ENCODE data around the gene ACOT6.
"Not testable (repeated sequence)": the region's sequence is repeated elsewhere in the genome, so short reads cannot be mapped to it uniquely, and the experiment has no call there.

Gene ACOT6, protein sequence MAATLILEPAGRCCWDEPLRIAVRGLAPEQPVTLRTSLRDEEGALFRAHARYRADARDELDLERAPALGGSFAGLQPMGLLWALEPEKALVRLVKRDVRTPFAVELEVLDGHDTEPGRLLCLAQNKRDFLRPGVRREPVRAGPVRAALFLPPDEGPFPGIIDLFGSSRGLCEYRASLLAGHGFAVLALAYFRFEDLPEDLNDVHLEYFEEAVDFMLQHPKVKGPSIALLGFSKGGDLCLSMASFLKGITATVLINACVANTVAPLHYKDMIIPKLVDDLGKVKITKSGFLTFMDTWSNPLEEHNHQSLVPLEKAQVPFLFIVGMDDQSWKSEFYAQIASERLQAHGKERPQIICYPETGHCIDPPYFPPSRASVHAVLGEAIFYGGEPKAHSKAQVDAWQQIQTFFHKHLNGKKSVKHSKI

DNA sequence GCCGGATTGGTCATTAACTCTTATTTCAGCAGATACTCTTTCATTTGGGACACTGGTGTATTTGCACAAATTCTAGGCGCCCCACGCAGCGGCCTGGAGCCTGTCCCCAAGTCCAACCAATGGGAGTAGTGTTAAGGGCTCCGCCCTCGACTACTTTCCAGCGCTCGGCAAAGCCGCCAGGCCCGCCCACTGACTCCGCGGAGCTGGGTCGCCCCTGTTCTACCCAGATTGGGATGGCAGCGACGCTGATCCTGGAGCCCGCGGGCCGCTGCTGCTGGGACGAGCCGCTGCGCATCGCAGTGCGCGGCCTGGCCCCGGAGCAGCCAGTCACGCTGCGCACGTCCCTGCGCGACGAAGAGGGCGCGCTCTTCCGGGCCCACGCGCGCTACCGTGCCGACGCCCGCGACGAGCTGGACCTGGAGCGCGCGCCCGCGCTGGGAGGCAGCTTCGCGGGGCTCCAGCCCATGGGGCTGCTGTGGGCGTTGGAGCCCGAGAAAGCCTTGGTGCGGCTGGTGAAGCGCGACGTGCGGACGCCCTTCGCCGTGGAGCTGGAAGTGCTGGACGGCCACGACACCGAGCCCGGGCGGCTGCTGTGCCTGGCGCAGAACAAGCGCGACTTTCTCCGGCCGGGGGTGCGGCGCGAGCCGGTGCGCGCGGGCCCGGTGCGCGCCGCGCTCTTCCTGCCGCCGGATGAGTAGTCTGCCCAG is at the start of gene ACOT6:
Gene ACOT6 (plus strand): TSS at position 179 of the 707 bp plus-strand sequence. CDS start 55 bp downstream, at position 234.
- DNase-seq, result peak; percentile 13 to 32

DNA sequence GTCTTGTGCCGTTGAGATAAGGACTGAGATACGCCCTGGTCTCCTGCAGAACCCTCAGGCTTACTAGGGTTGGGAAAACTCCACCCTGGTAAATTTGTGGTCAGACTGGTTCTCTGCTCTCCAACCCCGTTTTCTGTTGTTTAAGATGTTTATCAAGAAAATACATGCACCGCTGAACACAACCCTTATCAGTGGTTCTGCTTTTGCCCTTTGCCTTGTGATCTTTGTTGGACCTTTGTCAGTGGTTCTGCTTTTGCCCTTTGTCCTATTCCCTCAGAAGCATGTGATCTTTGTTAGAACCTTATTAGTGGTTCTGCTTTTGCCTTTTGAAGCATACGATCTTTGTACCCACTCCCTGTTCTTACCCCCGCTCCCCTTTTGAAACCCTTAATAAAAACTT is 49.6 kb upstream of the ACOT6 start:
- not testable (repeated sequence) for DNase-seq

DNA sequence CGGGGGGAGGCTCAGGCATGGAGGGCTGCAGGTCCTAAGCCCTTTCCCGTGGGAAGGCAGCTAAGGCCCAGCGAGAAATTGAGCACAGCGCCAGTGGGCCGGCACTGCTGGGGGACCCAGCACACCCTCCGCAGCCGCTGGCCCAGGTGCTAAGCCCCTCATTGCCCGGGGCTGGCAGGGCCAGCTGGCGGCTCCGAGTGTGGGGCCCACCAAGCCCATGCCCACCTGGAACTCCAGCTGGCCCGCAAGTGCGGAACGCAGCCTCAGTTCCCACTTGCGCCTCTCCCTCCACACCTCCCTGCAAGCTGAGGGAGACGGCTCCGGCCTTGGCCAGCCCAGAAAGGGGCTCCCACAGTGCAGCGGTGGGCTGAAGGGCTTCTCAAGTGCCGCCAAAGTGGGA is 45.9 kb upstream of the ACOT6 start:
- not testable (repeated sequence) for DNase-seq

DNA sequence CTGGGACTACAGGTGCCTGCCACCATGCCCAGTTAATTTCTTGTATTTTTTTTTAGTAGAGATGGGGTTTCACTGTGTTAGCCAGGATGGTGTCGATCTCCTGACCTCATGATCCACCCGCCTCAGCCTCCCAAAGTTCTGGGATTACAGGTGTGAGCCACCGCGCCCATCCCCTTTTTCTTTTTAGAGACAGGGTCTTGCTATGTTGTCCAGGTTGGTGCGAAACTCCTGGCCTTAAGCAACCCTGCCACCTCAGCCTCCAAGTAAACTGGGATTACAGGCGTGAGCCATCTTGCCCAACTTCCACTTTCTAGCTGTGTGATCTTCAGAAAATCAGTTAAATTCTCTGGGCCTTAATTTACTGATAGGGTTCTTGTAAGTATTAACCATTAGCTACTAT is 45.4 kb upstream of the ACOT6 start:
- not testable (repeated sequence) for DNase-seq

DNA sequence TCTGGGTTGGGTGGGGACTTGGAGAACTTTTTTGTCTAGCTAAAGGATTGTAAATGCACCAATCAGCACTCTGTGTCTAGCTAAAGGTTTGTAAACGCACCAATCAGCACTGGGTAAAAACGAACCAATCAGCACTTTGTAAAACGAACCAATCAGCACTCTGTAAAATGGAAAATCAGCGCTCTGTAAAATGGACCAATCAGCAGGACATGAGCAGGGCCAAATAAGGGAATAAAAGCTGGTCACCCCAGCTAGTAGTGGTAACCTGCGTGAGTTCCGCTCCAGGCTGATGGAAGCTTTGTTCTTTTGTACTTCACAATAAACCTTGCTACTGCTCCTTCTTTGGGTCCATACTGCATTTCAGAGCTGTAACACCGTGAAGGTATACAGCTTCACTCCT is 45.0 kb upstream of the ACOT6 start:
- DNase-seq, result no peak

DNA sequence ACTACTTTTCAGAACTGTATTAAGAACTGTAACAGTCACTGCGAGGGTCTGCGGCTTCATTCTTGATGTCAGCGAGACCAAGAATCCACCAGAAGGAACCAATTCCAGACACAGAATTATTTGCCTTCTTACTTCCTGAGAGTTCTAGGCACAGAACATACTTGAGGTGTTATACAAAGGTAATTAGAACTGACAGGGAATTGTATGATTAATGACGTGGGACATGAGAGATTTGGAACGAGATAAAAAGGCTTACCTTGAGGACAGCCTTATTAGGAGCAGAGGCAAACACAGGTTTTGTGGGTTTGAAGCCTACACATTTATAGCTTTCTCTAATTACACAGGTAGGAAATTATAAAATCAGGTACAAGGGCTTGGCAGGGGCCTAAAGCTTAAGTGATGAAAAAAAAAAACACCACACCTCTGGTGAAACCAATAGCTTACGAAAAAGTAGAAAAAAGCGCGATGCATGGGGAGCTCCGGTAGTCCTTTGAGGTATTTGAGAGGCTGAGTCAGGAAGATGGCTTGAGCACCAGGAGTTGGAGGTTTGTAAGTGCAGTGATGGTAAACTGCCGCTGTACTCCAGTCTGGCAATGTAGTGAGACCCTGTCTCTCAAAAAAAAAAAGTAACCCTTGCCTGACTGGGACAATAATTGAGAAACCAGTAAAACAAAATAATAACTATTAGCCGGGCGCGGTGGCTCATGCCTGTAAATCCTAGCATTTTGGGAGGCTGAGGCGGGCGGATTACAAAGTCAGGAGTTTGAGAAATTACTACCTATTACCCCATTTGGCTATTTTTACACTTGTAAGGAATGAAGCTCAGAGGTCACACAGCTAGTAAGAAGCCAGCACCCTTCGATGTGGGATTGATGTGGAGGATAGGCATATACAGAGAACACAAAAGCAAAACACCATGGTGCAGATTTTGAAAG is 44.1 kb upstream of the ACOT6 start:
- no peak for DNase-seq

DNA sequence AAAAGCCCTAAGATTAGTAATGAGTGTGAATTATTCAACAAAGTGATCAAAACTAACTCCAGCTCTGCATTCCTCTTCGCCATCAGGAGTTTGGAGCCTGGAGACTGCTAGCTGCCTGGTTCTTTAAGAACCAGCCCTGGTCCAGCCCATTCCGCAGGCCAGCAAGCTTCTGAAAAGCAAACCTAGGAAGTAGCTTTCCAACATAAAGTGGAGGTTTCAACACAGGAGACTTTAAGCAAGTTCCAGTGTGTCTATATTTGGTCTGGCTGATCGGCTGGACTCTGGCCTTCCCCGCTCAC is 43.5 kb upstream of the ACOT6 start:
- not testable (repeated sequence) for DNase-seq

DNA sequence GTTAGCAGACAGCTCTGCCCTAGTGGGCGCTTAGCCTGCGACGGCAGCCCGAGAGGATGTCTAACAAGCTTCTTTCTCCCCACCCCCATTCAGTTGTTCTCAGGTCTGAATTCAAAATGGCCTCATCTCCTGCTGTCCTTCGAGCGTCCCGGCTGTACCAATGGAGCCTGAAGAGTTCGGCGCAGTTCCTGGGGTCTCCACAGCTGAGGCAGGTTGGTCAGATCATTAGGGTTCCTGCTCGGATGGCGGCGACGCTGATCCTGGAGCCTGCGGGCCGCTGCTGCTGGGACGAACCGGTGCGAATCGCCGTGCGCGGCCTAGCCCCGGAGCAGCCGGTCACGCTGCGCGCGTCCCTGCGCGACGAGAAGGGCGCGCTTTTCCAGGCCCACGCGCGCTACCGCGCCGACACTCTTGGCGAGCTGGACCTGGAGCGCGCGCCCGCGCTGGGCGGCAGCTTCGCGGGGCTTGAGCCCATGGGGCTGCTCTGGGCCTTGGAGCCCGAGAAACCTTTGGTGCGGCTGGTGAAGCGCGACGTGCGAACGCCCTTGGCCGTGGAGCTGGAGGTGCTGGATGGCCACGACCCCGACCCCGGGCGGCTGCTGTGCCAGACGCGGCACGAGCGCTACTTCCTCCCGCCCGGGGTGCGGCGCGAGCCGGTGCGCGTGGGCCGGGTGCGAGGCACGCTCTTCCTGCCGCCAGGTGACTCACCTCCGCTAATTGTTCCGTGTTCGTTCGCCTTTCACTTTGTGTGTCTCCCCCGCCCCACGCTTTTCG is 42.9 kb upstream of the ACOT6 start, which contains the start of gene ACOT2:
Gene ACOT2 (plus strand): TSS at position 29 of the 774 bp plus-strand sequence. CDS start 28 bp downstream, at position 57.
- DNase-seq, result peak; percentile 55 to 80

DNA sequence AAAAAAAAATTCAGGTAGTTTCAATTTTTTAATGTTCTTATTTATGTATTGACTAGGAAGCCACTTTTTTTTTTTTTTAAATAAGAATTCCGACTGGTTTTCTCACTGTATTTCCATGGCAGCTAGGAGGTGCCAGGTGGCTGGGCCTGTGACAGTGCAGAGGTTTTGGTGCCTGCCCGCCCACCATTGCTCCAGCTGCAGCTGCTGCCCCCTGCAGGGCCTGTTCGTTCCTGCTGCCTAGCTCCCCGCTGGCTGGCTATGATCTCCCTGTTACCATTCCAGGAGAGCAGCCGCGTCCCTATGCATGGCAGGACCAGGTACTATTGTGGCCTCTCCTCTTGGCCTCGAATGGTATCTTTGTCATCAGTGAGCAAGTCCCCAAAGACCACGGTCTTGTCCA is 41.4 kb upstream of the ACOT6 start:
- DNase-seq, result peak; percentile 14 to 24

DNA sequence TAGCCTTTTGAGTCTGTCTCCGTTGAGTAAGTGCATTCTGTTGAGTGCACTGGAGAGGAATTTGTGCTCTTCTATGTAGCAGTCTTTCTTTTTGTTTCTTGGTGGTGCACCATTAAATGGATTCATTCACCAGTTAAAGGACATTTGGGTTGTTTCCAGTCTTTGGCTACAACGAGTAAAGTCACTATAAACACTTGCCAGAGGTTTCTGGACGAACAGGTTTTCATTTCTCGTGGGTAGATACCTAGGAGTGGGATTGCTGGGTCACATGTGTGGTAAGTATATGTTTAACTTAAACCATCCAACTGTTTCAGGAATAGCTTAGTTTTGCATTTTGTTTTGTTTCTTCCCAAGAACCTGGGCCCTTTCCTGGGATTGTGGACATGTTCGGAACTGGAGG is 39.3 kb upstream of the ACOT6 start:
- DNase-seq, result not testable (repeated sequence)

DNA sequence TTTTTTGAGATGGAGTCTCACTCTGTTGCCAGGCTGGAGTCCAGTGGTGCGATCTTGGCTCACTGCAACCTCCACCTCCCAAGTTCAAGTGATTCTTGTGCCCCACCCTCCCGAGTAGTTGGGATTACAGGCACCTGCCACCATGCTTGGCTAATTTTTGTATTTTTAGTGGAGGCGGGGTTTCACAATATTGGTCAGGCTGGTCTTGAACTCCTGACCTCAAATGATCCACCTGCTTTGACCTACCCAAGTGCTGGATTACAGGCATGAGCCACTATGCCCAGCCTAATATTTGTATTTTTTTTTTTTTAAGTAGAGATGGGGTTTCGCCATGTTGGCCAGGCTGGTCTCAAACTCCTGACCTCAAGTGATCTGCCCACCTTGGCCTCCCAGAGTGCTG is 38.6 kb upstream of the ACOT6 start:
- not testable (repeated sequence) for DNase-seq

DNA sequence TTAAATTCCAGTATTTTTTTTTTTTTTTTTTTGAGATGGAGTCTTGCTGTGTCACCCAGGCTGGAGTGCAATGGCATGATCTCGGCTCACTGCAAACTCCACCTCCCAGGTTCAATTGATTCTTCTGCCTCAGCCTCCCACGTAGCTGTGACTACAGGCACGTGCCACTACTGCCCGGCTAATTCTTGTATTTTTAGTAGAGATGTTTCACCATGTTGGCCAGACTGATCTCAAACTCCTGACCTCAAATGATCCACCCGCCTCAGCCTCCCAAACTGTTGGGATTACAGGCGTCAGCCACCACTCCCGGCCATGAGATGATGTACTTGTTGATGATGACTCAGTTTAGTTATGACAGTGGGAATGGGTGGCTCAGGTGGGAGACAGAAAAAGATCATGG is 38.1 kb upstream of the ACOT6 start:
- not testable (repeated sequence) for DNase-seq

DNA sequence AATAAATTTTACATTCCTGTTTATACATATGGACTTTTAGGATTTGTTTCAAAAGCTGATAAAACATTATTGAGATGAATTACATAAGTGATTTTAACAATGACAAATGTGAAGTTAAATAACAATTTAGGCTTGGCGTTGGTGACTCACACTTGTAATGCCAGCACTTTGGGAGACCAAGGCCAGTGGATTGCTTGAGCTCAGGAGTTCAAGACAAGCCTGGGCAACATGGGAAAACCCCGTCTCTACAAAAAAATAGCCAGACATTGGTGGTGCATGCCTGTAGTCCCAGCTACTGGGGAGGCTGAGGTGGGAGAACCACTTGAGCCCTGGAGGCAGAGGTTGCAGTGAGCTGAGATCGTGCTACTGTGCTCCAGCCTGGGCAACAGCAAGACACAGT is 35.9 kb upstream of the ACOT6 start:
- no peak for DNase-seq

DNA sequence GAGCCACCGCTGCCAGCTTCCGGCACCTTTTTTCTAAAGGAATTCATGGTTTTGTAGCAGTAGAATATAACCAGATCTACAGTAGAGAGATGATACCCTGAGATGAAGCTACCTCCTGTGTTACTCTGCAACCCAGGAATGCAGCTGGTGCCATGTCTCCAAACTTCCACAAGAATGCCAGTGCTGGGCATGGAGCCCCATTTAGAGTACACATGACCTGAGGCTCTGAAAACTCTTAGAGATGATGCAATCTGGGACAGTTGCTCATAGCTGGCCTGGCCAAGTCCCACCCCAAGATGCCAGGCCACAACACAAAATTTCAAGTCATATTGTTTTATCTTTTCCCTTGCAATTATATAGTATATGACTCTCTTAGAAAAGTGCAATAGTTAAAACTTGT is 35.1 kb upstream of the ACOT6 start:
- DNase-seq, result not testable (repeated sequence)

DNA sequence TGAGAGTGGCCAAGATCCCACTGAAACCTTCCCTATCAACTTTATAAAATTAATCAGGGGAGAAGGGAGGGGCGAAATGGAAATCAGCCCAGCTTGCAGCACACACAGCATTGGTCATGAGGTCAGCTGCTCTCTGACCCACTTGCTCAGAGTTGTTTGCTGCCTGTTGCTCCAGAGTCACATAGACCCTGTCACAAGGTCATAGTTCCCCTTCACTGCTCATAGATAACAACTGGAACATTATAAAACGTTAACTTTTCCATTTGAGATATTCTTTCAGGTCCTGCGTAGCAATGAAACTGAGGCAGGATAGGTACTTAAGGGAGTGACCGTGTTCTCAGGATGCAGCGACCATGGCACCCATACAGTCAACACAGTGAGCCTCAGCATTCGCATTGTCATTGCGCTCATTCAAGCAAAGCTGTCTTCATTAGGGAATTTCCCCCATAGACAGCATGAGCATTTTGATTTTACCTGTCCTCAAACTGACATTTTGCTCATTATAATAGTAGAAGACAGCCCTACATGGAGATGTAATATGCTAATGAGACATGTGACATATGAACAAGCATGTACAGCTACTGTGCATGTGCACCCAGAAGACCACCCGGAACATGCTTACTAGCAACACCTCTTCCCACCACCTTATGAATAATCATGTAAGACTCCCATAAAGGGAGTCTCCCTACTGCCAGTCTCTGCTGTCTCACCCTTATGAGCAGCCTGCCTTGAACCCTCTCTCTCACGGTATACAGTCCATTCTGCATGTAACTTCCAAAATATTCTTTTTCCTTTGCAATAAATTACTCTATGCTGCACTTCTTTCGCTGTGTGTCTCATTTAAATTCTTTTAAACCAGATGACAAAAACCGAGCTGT is 30.0 kb upstream of the ACOT6 start:
- DNase-seq, result not testable (repeated sequence)

DNA sequence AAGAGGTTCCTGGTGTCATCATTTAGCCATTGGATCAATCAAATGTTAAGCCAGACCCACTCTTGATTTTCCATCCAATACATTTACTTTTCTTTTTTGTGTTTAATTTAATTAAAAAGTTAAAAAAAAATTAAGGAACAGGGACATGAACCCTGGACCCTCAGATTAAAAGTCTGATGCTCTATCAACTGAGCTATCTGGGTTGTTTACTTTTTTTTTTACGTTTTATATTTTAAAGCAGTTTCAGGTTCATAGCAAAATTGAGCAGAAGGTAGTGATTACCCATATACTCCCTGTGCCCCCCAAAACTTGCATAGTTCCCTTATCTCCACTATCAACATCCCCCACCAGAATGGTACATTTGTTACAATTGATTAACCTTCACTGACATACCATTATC is 23.6 kb upstream of the ACOT6 start:
- DNase-seq, result no peak

DNA sequence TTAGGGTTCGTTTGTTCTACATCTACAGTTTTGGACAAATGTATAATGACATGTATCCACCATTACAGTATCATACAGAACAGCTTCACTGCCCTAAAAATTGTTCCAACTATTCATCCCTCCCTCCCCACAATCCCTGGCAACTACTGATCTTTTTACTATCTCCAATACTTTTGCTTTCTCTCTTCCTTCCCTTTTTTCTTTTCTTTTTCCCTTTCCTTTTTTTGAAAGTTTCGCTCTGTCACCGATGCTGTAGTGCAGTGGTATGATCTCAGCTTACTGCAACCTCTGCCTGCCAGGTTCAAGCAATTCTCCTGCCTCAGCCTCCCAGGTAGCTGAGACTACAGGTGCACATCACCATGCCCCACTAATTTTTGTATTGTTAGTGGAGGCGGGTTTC is 23.2 kb upstream of the ACOT6 start:
- no peak for DNase-seq

DNA sequence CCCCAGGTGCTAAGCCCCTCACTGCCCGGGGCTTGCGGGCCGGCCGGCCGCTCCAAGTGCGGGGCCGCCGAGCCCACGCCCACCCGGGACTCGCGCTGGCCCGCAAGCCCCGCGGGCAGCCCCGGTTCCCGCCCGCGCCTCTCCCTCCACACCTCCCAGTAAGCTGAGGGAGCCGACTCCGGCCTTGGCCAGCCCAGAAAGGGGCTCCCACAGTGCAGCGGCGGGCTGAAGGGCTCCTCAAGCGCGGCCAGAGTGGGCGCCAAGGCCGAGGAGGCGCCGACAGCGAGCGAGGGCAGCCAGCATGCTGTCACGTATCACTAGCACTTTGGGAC is 21.7 kb upstream of the ACOT6 start:
- not testable (repeated sequence) for DNase-seq

DNA sequence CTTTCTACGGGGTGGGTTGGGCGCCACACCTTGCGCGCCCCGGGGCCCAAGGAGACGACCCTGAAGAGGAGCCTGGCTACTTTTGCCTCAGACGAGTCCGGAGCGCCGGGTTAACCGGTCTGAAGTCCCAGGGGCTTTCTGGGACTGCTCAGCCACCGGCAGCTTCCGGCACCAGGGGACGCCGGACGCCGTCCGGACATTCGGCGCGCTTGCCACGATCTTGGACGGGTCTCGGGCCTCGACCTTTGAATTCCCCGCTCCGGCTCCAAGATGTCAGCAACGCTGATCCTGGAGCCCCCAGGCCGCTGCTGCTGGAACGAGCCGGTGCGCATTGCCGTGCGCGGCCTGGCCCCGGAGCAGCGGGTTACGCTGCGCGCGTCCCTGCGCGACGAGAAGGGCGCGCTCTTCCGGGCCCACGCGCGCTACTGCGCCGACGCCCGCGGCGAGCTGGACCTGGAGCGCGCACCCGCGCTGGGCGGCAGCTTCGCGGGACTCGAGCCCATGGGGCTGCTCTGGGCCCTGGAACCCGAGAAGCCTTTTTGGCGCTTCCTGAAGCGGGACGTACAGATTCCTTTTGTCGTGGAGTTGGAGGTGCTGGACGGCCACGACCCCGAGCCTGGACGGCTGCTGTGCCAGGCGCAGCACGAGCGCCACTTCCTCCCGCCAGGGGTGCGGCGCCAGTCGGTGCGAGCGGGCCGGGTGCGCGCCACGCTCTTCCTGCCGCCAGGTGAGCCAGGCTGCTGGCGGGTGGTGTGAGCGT is 20.4 kb upstream of the ACOT6 start, which contains the start of gene ACOT4:
Gene ACOT4 (plus strand): TSS at position 184 of the 760 bp plus-strand sequence. CDS start 87 bp downstream, at position 271.
- peak; percentile 58 to 69 for DNase-seq

DNA sequence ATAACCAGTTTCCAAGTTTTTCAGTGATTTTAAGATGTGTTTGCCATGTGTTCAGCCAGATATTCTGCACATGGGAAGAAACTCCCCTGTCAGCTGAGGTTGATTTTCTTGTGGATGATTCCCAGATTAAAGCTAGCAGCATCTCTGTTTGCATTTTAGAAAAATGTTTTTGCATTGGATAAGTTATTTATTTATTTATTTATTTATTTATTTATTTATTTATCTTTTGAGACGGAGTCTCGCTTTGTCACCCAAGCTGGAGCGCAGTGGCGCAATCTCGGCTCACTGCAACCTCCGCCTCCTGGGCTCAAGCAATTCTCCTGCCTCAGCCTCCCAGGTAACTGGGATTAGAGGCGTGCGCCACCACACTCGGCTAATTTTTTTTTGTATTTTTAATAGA is 17.8 kb upstream of the ACOT6 start:
- DNase-seq, result no peak

Measured in NCI-H1930 (cell line).